GM12864 (cell line): ENCODE results near the gene CTTN.
"Not testable (repeated sequence)": the region's sequence is repeated elsewhere in the genome, so short reads cannot be mapped to it uniquely, and the experiment has no call there.

Experiments used
- DNase-seq: peaks from one replicate; pipeline ENCODE4 v3.0.0-alpha.2; 2011; ENCODE audit warnings: low read depth
- H3K4me3 ChIP-seq: 2 replicates; pipeline ENCODE4 v1.5.1; 2011; ENCODE audit warnings: mild to moderate bottlenecking, low read depth, low read length, control low read depth
- CTCF ChIP-seq: IDR thresholded peaks from 2 replicates; pipeline ENCODE4 v1.5.1; 2011; ENCODE audit warnings: low read depth, mild to moderate bottlenecking, moderate library complexity, low read length, control low read depth, inconsistent platforms; ENCODE audit errors: missing control alignments

The CTTN gene

GRCh38 chr11:70387564-70387963 lies 10.8 kb upstream of the CTTN start:
- DNase-seq = no peak
- TF ChIP-seq CTCF = no peak
- H3K4me3 ChIP-seq = no peak overlapping the region

- no peak for DNase-seq
- H3K4me3 ChIP-seq = no peak overlapping the region
- no peak for TF ChIP-seq CTCF
Measured at GRCh38 chr11:70389201-70389600, 9.1 kb upstream of the CTTN start.

GRCh38 chr11:70390882-70391281 lies 7.4 kb upstream of the CTTN start:
- H3K4me3 ChIP-seq, DNase-seq: not testable (repeated sequence)

- no peak for TF ChIP-seq CTCF
- no peak overlapping the region for H3K4me3 ChIP-seq
- no peak for DNase-seq
Measured at GRCh38 chr11:70394211-70394950, 3.9 kb upstream of the CTTN start.

GRCh38 chr11:70397336-70397982 lies 870 bp upstream of the CTTN start:
- TF ChIP-seq CTCF = no peak
- H3K4me3 ChIP-seq = peak overlapping the region; percentile 65
- DNase-seq = no peak

GRCh38 chr11:70398834-70399680 lies 728 bp downstream of the CTTN start:
- no peak for TF ChIP-seq CTCF
- DNase-seq = no peak
- H3K4me3 ChIP-seq = peak overlapping the region; percentile 65

GRCh38 chr11:70399681-70400112 lies 1.4 kb downstream of the CTTN start:
- no peak for TF ChIP-seq CTCF
- peak overlapping the region; percentile 65; the same call in 1 of the 2 replicates for H3K4me3 ChIP-seq
- no peak for DNase-seq
